T-cell (primary cell): Measurements from ENCODE around the gene FCGR3A. TPM values are rescaled to one million over a fixed set of nuclear protein-coding genes. Genes with fewer than 3 reads are reported as not detected.
"Not testable (repeated sequence)": the region's sequence is repeated elsewhere in the genome, so short reads cannot be mapped to it uniquely, and the experiment has no call there.

Experiments
- ATAC-seq, 4 experiments: fragments of 200-7000 bp in 3 of 4; fragments of 150-1000 bp in 1 of 4; cut with Tn5 transposase; replicated peaks in 1 of 4; 1 replicate in 3 of 4; 2 replicates in 1 of 4; pipeline ENCODE4 v1.10.0; 2021; ENCODE audit warnings: moderate library complexity in 3 of 4, mild to moderate bottlenecking in 2 of 4, moderate number of reproducible peaks in 1 of 4
- CTCF ChIA-PET, 2 donors: fragments of 300-600 bp; sonication (Branson Sonifier 250); formaldehyde crosslinking; loops; one replicate each; lab custom pipeline; 2022; ENCODE audit warnings: antibody characterized with exemption in 2 of 2; lab: Charles Lee
- POLR2A ChIA-PET, 2 donors: fragments of 300-600 bp; sonication (Branson Sonifier 250); formaldehyde crosslinking; loops; one replicate each; lab custom pipeline; 2022; ENCODE audit warnings: antibody characterized with exemption in 2 of 2; lab: Charles Lee
- DNase-seq, 35 experiments: peaks; one replicate each; pipeline versions ENCODE4 v3.0.0 to v3.0.0-alpha.2; 2013 to 2023
- H3K27ac ChIP-seq: one replicate; pipeline ENCODE4 v1.5.1; 2013; ENCODE audit warnings: low read length
- H3K27me3 ChIP-seq, 2 experiments: replicated peaks in 1 of 2; 1 replicate in 1 of 2; 2 replicates in 1 of 2; pipeline versions ENCODE4 v1.6.1 to v1.7.0; 2013; ENCODE audit warnings: low read length in 1 of 2, mixed read lengths in 1 of 2; ENCODE audit not compliant: control insufficient read depth in 2 of 2, insufficient read depth in 2 of 2; ENCODE audit errors: extremely low read depth in 1 of 2
- H3K36me3 ChIP-seq, 2 donors: 1 replicate in 1 of 2; 2 replicates in 1 of 2; pipeline versions ENCODE4 v1.6.1 to v1.7.0; 2013; ENCODE audit warnings: low read length in 1 of 2; ENCODE audit not compliant: control insufficient read depth in 2 of 2, insufficient read depth in 1 of 2; ENCODE audit errors: extremely low read depth in 1 of 2
- H3K4me1 ChIP-seq, 2 experiments: 1 replicate in 1 of 2; 2 replicates in 1 of 2; pipeline versions ENCODE4 v1.6.1 to v1.7.0; 2013; ENCODE audit warnings: low read length in 2 of 2, mixed read lengths in 1 of 2; ENCODE audit not compliant: insufficient read depth in 2 of 2, control insufficient read depth in 1 of 2; ENCODE audit errors: extremely low read depth in 1 of 2
- H3K4me3 ChIP-seq, 2 donors: 1 replicate in 1 of 2; 2 replicates in 1 of 2; pipeline versions ENCODE4 v1.5.1 to v1.7.0; 2013; ENCODE audit warnings: mild to moderate bottlenecking in 2 of 2, low read length in 1 of 2, moderate library complexity in 1 of 2; ENCODE audit not compliant: control insufficient read depth in 1 of 2; ENCODE audit errors: extremely low read depth in 1 of 2
- H3K9me3 ChIP-seq: 2 replicates; pipeline ENCODE4 v1.7.0; 2013
- H3K27ac Mint-ChIP-seq, 2 donors: one replicate each; pipeline ENCODE4 v1.8.0; 2020 to 2021; ENCODE audit warnings: mild to moderate bottlenecking in 2 of 2, mixed read lengths in 2 of 2
- H3K27me3 Mint-ChIP-seq, 2 donors: one replicate each; pipeline ENCODE4 v1.8.0; 2021 to 2022; ENCODE audit warnings: mixed read lengths in 2 of 2
- H3K36me3 Mint-ChIP-seq: one replicate; pipeline ENCODE4 v1.8.0; 2021; ENCODE audit warnings: mixed read lengths
- H3K4me1 Mint-ChIP-seq, 3 donors: one replicate each; pipeline ENCODE4 v1.8.0; 2020 to 2022; ENCODE audit warnings: mixed read lengths in 3 of 3, mild to moderate bottlenecking in 1 of 3
- H3K4me3 Mint-ChIP-seq, 3 donors: one replicate each; pipeline ENCODE4 v1.8.0; 2020 to 2022; ENCODE audit warnings: mild to moderate bottlenecking in 3 of 3, mixed read lengths in 3 of 3, moderate library complexity in 3 of 3
- H3K9me3 Mint-ChIP-seq, 3 donors: one replicate each; pipeline ENCODE4 v1.8.0; 2020 to 2022; ENCODE audit warnings: mixed read lengths in 3 of 3
- WGBS: methylation state at CpG from one replicate; pipeline ENCODE4 v1.1.5; 2013; ENCODE audit warnings: missing lambda C conversion rate; ENCODE audit not compliant: insufficient coverage; 5-methylcytosine and 5-hydroxymethylcytosine counted together
- total RNA-seq, 35 experiments: library from RNA in 6 of 35; stranded (reverse) in 6 of 35; fragments of 120-200 nt in 1 of 35; gene quantifications; one replicate each; pipeline versions ENCODE4 v1.2.1 to v1.2.4 and lab custom pipeline; 2013 to 2026

The FCGR3A gene
- total RNA-seq, 5 donors from 2014 or later (not counting 1 experiment from before 2014, with no cell fraction given) = 3.8 to 43.9 (median 4.9) TPM

DNA sequence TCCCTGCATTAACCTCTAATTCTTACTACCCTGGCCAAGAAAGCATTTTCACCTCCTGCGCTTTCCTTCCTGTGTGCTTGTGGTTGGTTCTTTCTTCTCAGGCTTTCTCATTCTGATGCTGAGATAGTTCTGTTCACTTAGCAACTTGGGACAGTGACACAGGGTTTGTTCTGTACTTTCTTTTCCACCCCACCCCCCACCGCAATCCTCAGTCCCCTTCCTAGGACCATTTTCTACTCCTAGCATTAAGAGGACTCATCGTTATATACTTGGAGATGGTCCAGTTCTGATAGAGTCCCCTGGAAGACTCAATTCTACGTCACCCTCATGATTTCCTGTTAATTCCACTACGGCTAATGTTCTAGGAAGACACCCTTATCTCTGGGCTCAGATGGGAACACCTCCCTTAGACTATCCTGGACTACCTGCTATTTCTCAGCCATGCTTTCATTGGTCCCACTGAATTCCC is 7.5 kb downstream of the FCGR3A start:
- H3K36me3 Mint-ChIP-seq, H3K4me3 ChIP-seq, H3K27me3 Mint-ChIP-seq, H3K27me3 ChIP-seq, H3K9me3 ChIP-seq, H3K9me3 Mint-ChIP-seq, POLR2A ChIA-PET, H3K36me3 ChIP-seq: not testable (repeated sequence)
- H3K4me3 Mint-ChIP-seq = peak overlapping the region; percentile 26 to 88 (median 37)
- WGBS = no CpG with 5 or more reads among the region's 5 CpGs
- ATAC-seq = peak; percentile 62 to 77 (median 64)
- peak overlapping the region; percentile 69 for H3K27ac ChIP-seq
- H3K4me1 ChIP-seq = peaks cover 11 to 53% of the 10 kb centered on the region in 2 experiments
- CTCF ChIA-PET = interaction anchor here in 1 of 2 donors (1.0 to 1.4 kb wide), 3 partner anchors 11 to 207 kb away, joined by 3 to 4 read pairs (median 3); partner anchors contain the start of gene DUSP12
- peak overlapping the region; percentile 62 to 76 for H3K27ac Mint-ChIP-seq
- peak in 27 of 35 experiments; percentile 21 to 78 (median 46) for DNase-seq
- H3K4me1 Mint-ChIP-seq = peaks cover 53 to 64% (median 58%) of the 10 kb centered on the region in 3 donors

DNA sequence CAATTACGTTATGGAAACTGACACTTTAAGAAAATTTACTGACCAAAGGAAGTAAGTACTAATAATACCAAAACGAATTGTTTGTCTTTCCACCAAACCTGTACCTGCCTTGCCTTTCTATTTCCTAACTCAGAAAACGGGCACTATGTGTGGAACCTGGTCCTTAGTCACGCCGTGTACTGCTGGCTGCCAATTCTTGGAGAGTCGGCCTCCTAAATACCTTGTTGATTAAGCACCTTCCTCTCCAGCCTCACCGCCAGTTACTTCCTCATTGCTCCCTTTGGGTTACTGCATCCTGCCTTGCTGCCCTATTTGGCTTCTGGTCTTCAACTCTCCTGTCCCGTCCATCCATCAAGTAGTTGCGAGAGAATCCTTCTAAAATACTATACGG is 9.1 kb downstream of the FCGR3A start:
- H3K4me1 Mint-ChIP-seq = peaks cover 53 to 58% (median 54%) of the 10 kb centered on the region in 3 donors

DNA sequence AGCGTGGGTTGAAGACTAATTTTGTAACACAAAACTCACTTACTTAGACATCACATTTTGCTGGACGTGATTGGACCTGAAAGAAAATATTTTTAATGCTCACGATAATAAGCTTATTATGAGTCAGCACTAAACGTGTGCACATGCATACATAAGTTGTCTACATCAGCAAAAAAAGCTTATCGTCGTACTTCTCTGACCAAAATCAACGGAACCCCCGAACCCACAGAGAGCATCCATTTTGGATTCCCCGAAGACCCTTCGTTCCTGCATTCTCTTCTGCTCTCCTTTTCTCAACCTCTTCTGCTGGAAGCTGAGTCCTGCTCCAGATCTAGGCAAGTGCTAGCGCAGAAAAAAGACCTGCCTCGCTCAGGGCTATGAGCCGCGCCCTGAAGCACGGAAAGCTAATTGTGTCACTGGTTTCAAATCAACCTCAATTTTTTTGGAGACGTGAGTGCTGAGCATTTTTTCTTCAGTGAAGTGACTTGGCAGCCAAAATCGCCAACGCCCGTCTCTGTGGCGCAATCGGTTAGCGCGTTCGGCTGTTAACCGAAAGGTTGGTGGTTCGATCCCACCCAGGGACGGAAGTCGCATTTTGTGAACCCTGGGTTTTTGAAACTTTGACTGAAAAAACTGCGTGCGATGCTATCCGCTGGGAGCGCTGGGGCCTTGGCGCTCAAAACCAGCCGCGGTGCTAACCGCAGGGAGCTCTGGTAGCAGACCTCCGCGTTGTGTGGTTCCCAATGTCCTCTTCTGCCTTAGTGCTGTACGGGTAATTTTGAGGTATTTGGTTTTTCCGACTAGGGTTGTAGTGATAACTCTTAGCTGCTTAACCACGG is 9.7 kb downstream of the FCGR3A start:
- POLR2A ChIA-PET = interaction anchor here in 1 of 2 donors (0.7 kb wide), 1 partner anchor 238 kb away, joined by 3 read pairs; no protein-coding TSS in a partner anchor
- Histone ChIP-seq H3K27ac (peak overlapping the region; percentile 84), H3K4me1 (peaks cover 11 to 45% of the 10 kb centered on the region in 2 experiments), H3K4me3 (peak overlapping the region; percentile 62 to 64)
- H3K36me3 ChIP-seq, H3K9me3 Mint-ChIP-seq, H3K9me3 ChIP-seq, H3K27me3 Mint-ChIP-seq, H3K27me3 ChIP-seq, H3K36me3 Mint-ChIP-seq: not testable (repeated sequence)
- CTCF ChIA-PET = interaction anchor here (0.6 to 1.4 kb wide), 4 partner anchors 9 to 227 kb away, joined by 3 to 11 read pairs (median 4); no protein-coding TSS in a partner anchor
- DNase-seq (peak; percentile 66 to 94 (median 85)), ATAC-seq (peak; percentile 71 to 81 (median 76))
- H3K27ac Mint-ChIP-seq = peak overlapping the region; percentile 96 to 97
- H3K4me1 Mint-ChIP-seq = peaks cover 48 to 52% (median 49%) of the 10 kb centered on the region in 3 donors
- peak overlapping the region; percentile 86 to 91 (median 88) for H3K4me3 Mint-ChIP-seq
- under 1% methylated on average over 33 of the region's 41 CpGs for WGBS

More for the DNA sequence above, 9.1 kb downstream of the FCGR3A start:
- H3K9me3 ChIP-seq, H3K27me3 Mint-ChIP-seq, H3K36me3 Mint-ChIP-seq, POLR2A ChIA-PET, H3K9me3 Mint-ChIP-seq, H3K27me3 ChIP-seq, H3K36me3 ChIP-seq: not testable (repeated sequence)
- H3K4me1 ChIP-seq = peaks cover 11 to 49% of the 10 kb centered on the region in 2 experiments
- DNase-seq = peak in 3 of 35 experiments; percentile 11 to 40 (median 19)
- peak overlapping the region; percentile 84 for H3K27ac ChIP-seq
- WGBS = 29% methylated on average over 8 of the region's 10 CpGs
- peak overlapping the region in 1 of 2 donors; percentile 62 for H3K4me3 ChIP-seq
- CTCF ChIA-PET = interaction anchor here in 1 of 2 donors (0.9 kb wide), 1 partner anchor 10 kb away, joined by 3 read pairs; no protein-coding TSS in a partner anchor
- Mint-ChIP-seq H3K27ac (peak overlapping the region; percentile 96 to 97), H3K4me3 (peak overlapping the region; percentile 86 to 91 (median 88))
- ATAC-seq = peak; percentile 8 to 17 (median 14)

DNA sequence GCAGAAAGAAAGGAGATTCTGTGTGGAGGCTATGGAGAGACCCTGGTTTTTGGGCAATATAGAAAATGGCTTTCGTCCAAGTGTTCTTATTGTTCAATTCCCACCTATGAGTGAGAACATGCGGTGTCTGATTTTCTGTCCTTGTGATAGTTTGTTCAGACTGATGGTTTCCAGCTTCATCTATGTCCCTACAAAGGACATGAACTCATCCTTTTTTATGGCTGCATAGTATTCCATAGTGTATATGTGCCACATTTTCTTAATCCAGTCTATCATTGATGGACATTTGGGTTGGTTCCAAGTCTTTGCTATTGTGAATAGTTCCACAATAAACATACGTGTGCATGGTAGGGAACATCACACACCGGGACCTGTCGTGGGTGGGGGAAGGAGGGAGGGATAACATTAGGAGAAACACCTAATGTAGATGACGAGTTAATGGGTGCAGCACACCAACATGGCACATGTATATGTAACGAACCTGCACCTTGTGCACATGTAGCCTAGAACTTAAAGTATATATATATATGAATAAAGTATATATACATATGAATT is 10.6 kb downstream of the FCGR3A start:
- peak overlapping the region; percentile 86 to 91 (median 88) for H3K4me3 Mint-ChIP-seq
- peaks cover 43 to 49% (median 44%) of the 10 kb centered on the region in 3 donors for H3K4me1 Mint-ChIP-seq

DNA sequence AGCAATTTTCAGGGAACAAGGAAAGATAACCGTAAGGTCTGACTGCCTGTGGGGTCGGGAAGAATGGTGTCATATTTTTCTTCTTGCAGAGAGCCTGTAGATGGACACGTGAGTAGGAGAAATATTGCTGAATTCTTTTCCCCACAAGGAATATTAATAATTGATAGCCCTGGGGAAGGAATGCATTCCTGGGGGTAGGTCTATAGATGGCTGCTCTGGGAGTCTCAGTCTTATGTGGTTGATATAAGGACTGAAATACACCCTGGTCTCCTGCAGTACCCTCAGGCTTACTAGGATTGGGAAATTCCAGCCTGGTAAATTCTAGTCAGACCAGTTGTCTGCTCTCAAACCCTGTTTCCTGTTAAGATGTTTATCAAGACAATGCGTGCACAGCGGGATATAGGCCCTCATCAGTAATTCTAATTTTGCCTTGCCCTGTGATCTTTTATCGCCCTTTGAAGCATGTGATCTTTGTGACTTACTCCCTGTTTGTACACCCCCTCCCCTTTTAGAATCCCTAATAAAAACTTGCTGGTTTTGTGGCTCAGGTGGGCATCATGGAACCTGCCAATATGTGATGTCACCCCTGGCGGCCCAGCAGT is 12.4 kb downstream of the FCGR3A start:
- H3K4me3 Mint-ChIP-seq = not testable (repeated sequence)

More for the DNA sequence above, 10.6 kb downstream of the FCGR3A start:
- 93% methylated on average over 3 of the region's 7 CpGs for WGBS
- ChIA-PET CTCF (interaction anchor here in 1 of 2 donors (0.8 to 1.4 kb wide), 2 partner anchors 8 to 228 kb away, joined by 3 to 11 read pairs; no protein-coding TSS in a partner anchor), POLR2A (interaction anchor here in 1 of 2 donors (0.7 kb wide), 1 partner anchor 237 kb away, joined by 3 read pairs; no protein-coding TSS in a partner anchor)
- not testable (repeated sequence) for H3K9me3 ChIP-seq, H3K36me3 ChIP-seq, H3K9me3 Mint-ChIP-seq, H3K36me3 Mint-ChIP-seq, ATAC-seq, H3K27me3 Mint-ChIP-seq, H3K27me3 ChIP-seq, DNase-seq
- H3K27ac Mint-ChIP-seq = peak overlapping the region in 1 of 2 donors; percentile 11
- peaks cover 11 to 38% of the 10 kb centered on the region in 2 experiments for H3K4me1 ChIP-seq
- peak overlapping the region; percentile 84 for H3K27ac ChIP-seq
- H3K4me3 ChIP-seq = peak overlapping the region in 1 of 2 donors; percentile 62

More for the DNA sequence above, 12.4 kb downstream of the FCGR3A start:
- ATAC-seq, H3K9me3 Mint-ChIP-seq, POLR2A ChIA-PET, CTCF ChIA-PET, H3K27me3 ChIP-seq, H3K4me3 ChIP-seq, H3K27me3 Mint-ChIP-seq, H3K36me3 Mint-ChIP-seq, DNase-seq, H3K9me3 ChIP-seq, H3K36me3 ChIP-seq, H3K27ac ChIP-seq: not testable (repeated sequence)
- H3K4me1 Mint-ChIP-seq = peaks cover 27 to 34% (median 30%) of the 10 kb centered on the region in 3 donors
- WGBS = no CpG with 5 or more reads among the region's 7 CpGs
- H3K4me1 ChIP-seq = peaks cover 11 to 27% of the 10 kb centered on the region in 2 experiments
- peak overlapping the region in 1 of 2 donors; percentile 39 for H3K27ac Mint-ChIP-seq
